GM21786 (cell line): ENCODE measurements around the gene RAB33B.

Experiments
- ATAC-seq: cut with Tn5 transposase; IDR thresholded peaks from one replicate; pipeline ENCODE4 v1.9.1; 2021; ENCODE audit not compliant: unreplicated experiment

Gene RAB33B

GRCh38 chr4:139503622-139504166 lies 49.8 kb downstream of the RAB33B start:
- ATAC-seq, result no peak

- ATAC-seq, result no peak
Measured at GRCh38 chr4:139506774-139507173, 52.9 kb downstream of the RAB33B start.

GRCh38 chr4:139508581-139509237 lies 54.8 kb downstream of the RAB33B start:
- ATAC-seq, result no peak

- no peak for ATAC-seq
Measured at GRCh38 chr4:139509727-139510410, 55.9 kb downstream of the RAB33B start.

GRCh38 chr4:139511320-139511719 lies 57.4 kb downstream of the RAB33B start:
- ATAC-seq, result no peak

- no peak for ATAC-seq
Measured at GRCh38 chr4:139514382-139515059, 60.6 kb downstream of the RAB33B start.

GRCh38 chr4:139515531-139515958 lies 61.6 kb downstream of the RAB33B start:
- no peak for ATAC-seq

- ATAC-seq, result no peak
Measured at GRCh38 chr4:139521754-139522401, 68.0 kb downstream of the RAB33B start.

GRCh38 chr4:139522457-139522856 lies 68.5 kb downstream of the RAB33B start:
- no peak for ATAC-seq

GRCh38 chr4:139523076-139523475 lies 69.2 kb downstream of the RAB33B start:
- ATAC-seq, result no peak

GRCh38 chr4:139524062-139524631 lies 70.2 kb downstream of the RAB33B start:
- no peak for ATAC-seq

GRCh38 chr4:139525414-139525813 lies 71.5 kb downstream of the RAB33B start:
- ATAC-seq, result peak; percentile 29
